ENCODE results near the gene SLC27A2.

DNA sequence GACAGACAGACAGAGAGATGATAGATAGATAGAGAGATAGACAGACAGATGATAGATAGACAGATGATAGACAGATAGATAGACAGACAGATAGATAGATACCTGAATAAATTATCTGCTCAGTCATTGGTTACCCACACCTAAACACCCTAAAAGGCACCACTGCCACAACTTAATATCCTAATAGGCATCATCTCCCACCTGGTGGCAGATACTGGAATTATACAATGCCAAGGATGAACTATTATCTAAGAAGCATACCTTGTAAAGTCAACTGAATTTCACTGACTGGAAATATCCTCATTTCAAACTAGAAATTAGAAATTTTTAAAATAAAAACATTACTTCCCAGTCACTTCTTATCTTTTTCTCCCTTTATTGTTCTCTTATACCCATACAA lies 43.6 kb upstream of the SLC27A2 start:
- TF ChIP-seq ZNF70 (CRISPR knock-in tag; IDR thresholded peaks at IDR 0.05) (no peak), PPARA (CRISPR knock-in tag; IDR thresholded peaks at IDR 0.05; ENCODE audit: borderline replicate concordance) (no peak), CSDC2 (CRISPR knock-in tag; IDR thresholded peaks at IDR 0.05) (no peak), TOX (CRISPR knock-in tag; IDR thresholded peaks at IDR 0.05; ENCODE audit: borderline replicate concordance) (no peak), ZNF8 (CRISPR knock-in tag; IDR thresholded peaks at IDR 0.05) (no peak), SNAI2 (CRISPR knock-in tag; IDR thresholded peaks at IDR 0.05) (no peak), ISL1 (CRISPR knock-in tag; IDR thresholded peaks at IDR 0.05) (no peak), ARNTL (CRISPR knock-in tag; IDR thresholded peaks at IDR 0.05; ENCODE audit: borderline replicate concordance, low read depth) (no peak), BACH2 (CRISPR knock-in tag; IDR thresholded peaks at IDR 0.05; ENCODE audit: borderline replicate concordance) (no peak)
- TF ChIP-seq, protein P1, sequence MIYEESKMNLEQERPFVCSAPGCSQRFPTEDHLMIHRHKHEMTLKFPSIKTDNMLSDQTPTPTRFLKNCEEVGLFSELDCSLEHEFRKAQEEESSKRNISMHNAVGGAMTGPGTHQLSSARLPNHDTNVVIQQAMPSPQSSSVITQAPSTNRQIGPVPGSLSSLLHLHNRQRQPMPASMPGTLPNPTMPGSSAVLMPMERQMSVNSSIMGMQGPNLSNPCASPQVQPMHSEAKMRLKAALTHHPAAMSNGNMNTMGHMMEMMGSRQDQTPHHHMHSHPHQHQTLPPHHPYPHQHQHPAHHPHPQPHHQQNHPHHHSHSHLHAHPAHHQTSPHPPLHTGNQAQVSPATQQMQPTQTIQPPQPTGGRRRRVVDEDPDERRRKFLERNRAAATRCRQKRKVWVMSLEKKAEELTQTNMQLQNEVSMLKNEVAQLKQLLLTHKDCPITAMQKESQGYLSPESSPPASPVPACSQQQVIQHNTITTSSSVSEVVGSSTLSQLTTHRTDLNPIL (CRISPR knock-in tag; IDR thresholded peaks at IDR 0.05; ENCODE audit: low read depth): no peak
- TF ChIP-seq, protein P2, sequence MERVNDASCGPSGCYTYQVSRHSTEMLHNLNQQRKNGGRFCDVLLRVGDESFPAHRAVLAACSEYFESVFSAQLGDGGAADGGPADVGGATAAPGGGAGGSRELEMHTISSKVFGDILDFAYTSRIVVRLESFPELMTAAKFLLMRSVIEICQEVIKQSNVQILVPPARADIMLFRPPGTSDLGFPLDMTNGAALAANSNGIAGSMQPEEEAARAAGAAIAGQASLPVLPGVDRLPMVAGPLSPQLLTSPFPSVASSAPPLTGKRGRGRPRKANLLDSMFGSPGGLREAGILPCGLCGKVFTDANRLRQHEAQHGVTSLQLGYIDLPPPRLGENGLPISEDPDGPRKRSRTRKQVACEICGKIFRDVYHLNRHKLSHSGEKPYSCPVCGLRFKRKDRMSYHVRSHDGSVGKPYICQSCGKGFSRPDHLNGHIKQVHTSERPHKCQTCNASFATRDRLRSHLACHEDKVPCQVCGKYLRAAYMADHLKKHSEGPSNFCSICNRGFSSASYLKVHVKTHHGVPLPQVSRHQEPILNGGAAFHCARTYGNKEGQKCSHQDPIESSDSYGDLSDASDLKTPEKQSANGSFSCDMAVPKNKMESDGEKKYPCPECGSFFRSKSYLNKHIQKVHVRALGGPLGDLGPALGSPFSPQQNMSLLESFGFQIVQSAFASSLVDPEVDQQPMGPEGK (CRISPR knock-in tag; IDR thresholded peaks at IDR 0.05; ENCODE audit: borderline replicate concordance): no peak

All from SK-N-SH treated with all-trans-retinoic acid at 6 μM for 48 hours (cell line).